Activated naive CD4-positive, alpha-beta T cell treated with anti-CD3 and anti-CD28 coated beads, Interleukin-2, amount 50 U/mL, for 24 hours (primary cell): Measurements from ENCODE around the gene FSTL3.

ENCODE experiments used
- H3K27ac Mint-ChIP-seq: one replicate; pipeline ENCODE4 v1.8.0; 2021; ENCODE audit warnings: mild to moderate bottlenecking, mixed read lengths
- H3K27me3 Mint-ChIP-seq: one replicate; pipeline ENCODE4 v1.8.0; 2021; ENCODE audit warnings: mixed read lengths
- H3K36me3 Mint-ChIP-seq: one replicate; pipeline ENCODE4 v1.8.0; 2021; ENCODE audit warnings: mixed read lengths
- H3K4me1 Mint-ChIP-seq: one replicate; pipeline ENCODE4 v1.8.0; 2021; ENCODE audit warnings: mixed read lengths
- H3K4me3 Mint-ChIP-seq: one replicate; pipeline ENCODE4 v1.8.0; 2021; ENCODE audit warnings: mild to moderate bottlenecking, mixed read lengths
- H3K9me3 Mint-ChIP-seq: one replicate; pipeline ENCODE4 v1.8.0; 2021; ENCODE audit warnings: mixed read lengths

FSTL3 gene

DNA sequence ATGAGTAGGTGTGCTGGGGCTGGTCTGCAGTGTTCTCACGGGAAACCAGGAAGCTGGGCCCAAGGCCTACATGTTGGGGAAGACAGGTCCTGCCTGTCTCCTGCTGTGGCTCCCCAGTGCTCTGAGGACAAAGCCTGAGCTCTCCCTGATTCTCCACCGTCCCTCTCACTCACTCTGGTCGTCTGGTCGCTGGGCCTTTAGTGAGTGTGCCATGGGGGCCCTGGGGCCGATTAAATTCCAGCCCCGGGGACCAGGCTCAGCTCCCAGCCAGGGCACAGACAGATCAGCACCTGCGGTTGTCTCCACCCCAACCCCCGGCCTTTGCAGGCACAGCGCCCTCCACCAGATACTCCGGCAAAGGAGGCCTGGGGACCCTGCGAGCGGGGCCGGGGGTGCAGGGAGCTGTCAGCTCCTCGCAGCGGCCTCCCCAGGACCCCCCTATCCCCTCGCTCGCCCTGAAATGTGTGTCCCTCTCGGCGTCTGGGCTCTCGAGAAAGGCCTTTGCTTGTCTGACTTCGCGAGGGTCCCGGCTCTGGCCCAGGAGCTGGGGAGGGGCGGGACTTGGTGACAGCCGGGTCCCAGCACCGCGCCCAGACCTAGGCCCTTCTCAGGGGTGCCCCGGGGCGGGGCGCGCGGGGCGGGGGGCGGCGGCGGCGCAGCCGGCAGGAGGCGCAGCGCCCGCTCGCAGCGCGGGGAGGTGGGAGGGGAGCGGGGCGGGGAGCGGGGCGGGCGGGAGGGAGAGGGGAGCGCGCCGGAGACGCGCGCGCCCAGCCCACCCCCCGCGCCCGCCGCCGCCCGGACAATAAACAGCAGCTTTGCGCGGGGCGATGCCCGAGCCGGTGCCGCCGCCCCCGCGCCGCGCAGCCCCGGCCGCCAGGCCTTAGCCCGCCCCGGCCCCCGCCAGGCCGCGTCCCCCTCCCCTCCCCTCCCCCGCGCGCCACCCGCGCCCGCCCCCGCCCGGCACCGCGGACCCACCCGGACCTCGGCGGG is 32.3 kb downstream of the FSTL3 start, which contains the start of gene PALM:
Gene PALM (plus strand): TSS at position 782 of the 990 bp plus-strand sequence. CDS start 212 bp downstream, outside the sequence.
- H3K27ac Mint-ChIP-seq = no peak within 1 kb of the TSS
- H3K27me3 Mint-ChIP-seq = peaks cover 9% of the 10 kb centered on the region
- H3K9me3 Mint-ChIP-seq = no peaks in the 10 kb centered on the region
- H3K36me3 Mint-ChIP-seq = no peaks in the 10 kb centered on the region
- H3K4me1 Mint-ChIP-seq = no peaks in the 10 kb centered on the region
- peak within 1 kb of the TSS; percentile 68 for H3K4me3 Mint-ChIP-seq

DNA sequence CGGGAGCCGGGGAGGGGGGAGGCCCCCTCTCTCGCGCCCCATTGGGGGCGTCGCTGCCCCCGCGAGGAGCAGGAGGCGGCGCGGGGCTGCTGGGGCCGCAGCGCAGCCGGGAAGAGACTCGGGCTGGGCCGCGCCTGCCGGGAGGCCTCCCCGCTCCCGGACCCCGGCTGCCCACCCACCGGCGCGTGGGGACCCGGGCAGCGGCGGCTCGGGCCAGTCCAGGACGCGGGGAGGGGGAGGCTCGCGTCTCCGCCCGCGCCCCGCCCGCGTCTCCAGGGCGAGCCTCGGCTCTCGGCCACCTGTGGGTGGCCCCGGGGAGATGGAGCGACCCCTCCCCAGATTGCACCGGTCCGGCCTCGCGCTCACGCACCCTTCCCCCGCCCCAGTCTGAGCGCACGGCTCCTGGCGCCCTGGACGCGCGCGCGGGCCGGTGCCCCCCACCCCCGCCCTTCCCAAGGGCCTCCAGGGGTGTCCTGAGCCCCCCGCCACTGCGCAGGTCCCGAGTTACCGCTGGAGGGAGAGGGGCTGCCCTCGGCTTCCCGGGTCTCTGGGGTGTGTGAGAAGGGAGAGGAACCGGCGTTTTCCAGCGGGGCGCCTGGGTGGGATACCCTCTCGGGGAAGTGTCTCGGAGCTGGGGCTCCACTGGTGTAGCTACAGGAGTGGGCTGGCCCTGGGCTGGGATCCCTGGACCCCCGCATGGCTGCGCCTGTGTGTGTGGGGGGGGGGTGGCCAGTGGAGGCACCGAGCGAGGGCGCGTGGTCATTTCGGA is 33.2 kb downstream of the FSTL3 start:
- Mint-ChIP-seq H3K4me3 (no peak overlapping the region), H3K9me3 (no peaks in the 10 kb centered on the region), H3K27ac (no peak overlapping the region), H3K27me3 (peaks cover 9% of the 10 kb centered on the region), H3K36me3 (no peaks in the 10 kb centered on the region), H3K4me1 (no peaks in the 10 kb centered on the region)

DNA sequence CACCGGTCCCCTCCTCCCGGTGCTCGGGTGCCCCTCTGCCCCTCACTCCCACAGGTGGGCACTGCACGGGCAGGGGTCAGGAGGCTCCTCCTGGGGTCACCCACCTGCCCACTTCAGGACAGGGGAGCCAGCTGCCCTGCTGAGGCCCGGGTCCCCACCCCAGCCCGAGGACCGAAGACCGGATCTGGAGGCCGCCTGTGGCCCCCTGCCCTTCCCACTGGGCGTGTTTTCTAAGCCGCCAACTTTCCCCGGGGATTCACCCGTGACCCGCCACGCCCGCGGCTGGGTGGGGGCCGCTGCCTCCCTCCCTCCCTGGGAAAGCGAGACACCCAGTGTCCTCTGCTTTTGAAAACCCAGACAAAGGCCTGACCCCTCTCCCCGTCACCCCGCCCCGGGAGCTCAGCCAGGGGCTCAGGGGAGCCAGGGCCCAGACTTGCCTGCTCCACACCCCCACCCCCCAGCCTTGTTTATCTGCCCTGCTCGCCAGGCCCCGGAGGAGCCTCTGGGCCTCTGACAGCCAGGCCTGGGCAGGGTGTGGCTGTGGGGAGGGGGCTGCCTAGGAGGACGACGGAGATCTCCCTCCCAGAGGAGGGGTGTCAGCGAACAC is 33.9 kb downstream of the FSTL3 start:
- Mint-ChIP-seq H3K4me3 (no peak overlapping the region), H3K27me3 (peaks cover 9% of the 10 kb centered on the region), H3K4me1 (no peaks in the 10 kb centered on the region), H3K9me3 (no peaks in the 10 kb centered on the region), H3K27ac (no peak overlapping the region), H3K36me3 (no peaks in the 10 kb centered on the region)

DNA sequence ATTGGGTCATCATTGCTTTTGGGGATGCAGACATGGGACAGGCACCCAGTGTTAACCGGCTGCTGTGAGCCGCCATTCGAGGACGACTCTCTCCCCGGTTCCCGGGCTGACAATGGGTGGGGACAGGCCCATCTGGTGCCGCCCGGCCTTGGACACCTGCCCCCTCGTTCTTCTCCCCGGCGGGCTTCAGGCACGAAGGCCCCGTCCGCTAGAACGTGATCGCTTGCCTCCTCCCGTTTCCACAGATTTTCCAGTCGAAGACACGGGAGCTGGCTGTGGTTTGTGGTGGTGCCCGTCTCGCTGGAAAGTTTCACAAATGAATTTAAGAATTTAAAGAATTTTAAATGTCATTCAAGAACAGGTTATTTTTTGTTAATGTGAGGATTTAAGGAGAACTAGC is 34.6 kb downstream of the FSTL3 start:
- Mint-ChIP-seq H3K4me3 (peak overlapping the region; percentile 15), H3K27ac (no peak overlapping the region), H3K9me3 (peaks cover 6% of the 10 kb centered on the region), H3K4me1 (no peaks in the 10 kb centered on the region), H3K36me3 (peaks cover 3% of the 10 kb centered on the region), H3K27me3 (peaks cover 11% of the 10 kb centered on the region)

DNA sequence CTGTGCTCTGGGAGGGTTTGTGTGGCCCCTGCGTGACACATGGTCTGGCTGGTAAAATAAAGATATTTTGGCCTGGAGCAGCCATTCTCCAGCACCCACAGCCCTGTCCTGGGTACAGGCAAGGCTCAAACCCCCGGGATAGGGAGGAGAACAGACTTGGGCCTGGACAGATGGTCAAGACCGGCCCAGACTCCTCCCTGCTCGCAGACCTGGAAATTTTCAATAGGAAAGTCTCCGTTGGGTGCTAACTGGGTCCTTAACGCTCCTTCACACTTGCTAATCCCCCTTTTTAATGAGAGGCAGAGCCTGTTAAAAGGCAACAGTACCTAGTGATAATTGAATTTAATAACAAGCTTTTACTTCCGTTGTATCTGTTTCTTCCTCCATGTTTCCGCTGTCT is 35.1 kb downstream of the FSTL3 start:
- Mint-ChIP-seq H3K27me3 (peaks cover 11% of the 10 kb centered on the region), H3K4me3 (no peak overlapping the region)

DNA sequence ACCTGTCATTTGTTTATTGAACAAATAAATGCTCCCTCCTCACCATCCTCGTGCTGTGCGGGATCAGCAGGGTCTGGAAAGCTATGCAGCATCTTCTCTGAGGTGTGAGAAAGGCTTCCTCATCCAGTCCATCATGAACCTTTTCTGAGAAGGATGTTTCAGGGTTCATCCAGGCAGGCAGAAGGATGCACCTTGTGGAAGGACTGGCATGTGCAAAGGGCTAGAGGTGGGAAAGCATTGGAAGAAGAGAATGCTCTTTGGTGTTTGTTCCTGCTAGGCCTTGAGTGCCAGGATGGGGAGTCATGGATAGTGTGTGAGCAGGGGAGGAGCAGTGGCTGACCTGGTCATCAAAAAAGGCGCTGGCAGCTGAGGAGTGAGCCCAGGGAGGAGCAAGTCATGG is 39.2 kb downstream of the FSTL3 start:
- Mint-ChIP-seq H3K4me1 (no peaks in the 10 kb centered on the region), H3K4me3 (no peak overlapping the region), H3K36me3 (peaks cover 3% of the 10 kb centered on the region), H3K9me3 (peaks cover 7% of the 10 kb centered on the region), H3K27me3 (peaks cover 12% of the 10 kb centered on the region), H3K27ac (peak overlapping the region; percentile 55)

More for the DNA sequence above, 35.1 kb downstream of the FSTL3 start:
- H3K9me3 Mint-ChIP-seq = peaks cover 7% of the 10 kb centered on the region
- no peak overlapping the region for H3K27ac Mint-ChIP-seq
- peaks cover 3% of the 10 kb centered on the region for H3K36me3 Mint-ChIP-seq
- no peaks in the 10 kb centered on the region for H3K4me1 Mint-ChIP-seq

DNA sequence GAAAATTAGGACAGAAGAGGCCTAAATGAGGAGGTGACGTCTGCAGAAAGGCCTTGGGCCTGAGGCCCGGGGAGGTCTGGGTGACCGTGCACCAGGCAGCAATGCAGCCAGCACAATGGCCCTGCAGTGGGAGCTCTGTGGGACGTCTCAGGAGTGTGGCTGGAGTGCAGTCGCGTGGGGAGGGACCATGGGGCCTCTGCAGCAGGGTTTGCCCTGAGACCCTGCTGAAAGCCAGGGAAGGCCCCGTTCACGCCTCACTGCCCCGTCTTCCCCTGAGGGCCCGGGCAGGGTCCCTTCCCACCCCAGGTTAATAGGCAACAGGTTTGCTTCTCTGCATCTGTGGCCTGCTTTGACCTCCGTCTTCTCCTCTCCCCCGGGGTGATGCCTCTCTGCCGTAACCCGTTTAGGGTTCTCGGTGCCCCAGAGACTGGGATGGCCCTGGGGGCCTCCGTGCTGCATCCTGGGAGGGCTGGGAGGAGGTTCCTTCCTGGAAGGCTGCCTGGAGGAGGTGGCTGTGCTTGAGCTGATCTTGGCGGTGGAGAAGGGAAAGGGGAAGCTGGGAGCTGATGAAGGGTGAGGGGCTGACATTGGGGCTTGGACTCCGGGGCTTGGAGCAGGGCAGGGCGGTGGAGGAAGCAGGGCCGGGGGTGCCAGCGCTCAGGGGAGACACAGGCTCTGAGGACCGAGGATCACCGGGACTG is 42.2 kb downstream of the FSTL3 start:
- Mint-ChIP-seq H3K36me3 (peaks cover 3% of the 10 kb centered on the region), H3K4me3 (no peak overlapping the region), H3K27ac (no peak overlapping the region), H3K27me3 (peaks cover 11% of the 10 kb centered on the region), H3K4me1 (no peaks in the 10 kb centered on the region), H3K9me3 (peaks cover 7% of the 10 kb centered on the region)

DNA sequence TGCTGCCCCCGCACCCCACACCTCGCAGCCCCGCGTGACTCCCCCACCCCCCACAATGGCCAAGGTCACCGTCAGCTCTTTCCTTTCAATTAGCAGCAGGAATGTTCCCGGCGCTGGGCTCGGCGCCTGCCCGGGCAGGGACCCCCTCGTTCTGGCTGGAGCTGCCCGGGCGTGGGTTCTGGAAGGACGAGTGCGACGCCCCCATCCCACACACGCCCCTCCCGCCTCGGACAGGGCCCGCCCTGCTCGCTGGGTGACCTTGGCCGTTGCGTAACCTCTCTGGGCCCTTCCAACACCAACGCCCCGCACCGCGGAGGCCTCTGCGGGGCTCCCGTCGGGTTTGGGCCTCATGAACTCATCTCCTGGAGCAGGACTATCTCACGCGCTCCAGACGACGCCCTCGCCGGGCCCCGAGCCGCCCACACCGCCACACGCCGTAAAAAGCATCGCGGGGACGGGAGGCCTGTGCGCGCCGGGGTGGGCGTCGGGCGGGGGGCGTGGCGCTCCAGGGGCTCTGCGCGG is 42.9 kb downstream of the FSTL3 start:
- H3K9me3 Mint-ChIP-seq = peaks cover 7% of the 10 kb centered on the region
- no peaks in the 10 kb centered on the region for H3K4me1 Mint-ChIP-seq
- H3K36me3 Mint-ChIP-seq = peaks cover 3% of the 10 kb centered on the region
- peaks cover 11% of the 10 kb centered on the region for H3K27me3 Mint-ChIP-seq
- no peak overlapping the region for H3K27ac Mint-ChIP-seq
- no peak overlapping the region for H3K4me3 Mint-ChIP-seq

DNA sequence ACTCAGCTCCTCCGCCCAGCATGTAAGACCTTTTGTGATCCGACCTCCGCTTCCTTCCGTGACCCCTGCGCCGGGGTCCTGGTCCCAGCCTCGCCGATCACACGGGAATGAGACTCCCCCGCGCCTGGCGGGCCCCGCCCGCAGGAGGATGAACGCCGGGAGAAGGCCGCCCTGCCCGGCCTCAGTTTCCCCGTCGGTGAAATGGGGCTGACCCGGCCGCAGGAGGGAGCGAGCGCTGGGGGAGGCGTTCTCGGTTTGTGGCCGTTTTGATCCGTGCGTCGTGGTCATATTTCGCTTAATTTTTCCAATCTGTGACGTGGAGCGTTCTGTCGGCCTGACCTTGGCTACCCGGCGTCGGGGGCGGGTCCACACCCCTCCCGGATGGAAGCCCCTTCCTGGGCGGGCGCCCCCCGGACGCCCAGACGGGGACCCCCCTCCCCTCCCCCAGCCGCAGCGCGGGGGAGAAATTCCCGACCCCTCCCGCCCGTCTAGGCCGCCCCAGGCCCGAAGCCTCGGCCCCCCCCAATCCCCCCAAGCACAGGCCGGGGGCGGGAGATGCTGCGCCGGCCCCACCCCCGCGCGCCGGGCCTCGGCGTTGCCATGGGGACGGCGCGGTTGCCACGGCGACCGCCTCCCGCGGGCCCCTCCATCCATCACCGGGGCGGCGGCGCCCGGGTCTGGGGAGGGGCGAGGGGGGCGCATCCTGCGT is 43.6 kb downstream of the FSTL3 start:
- Mint-ChIP-seq H3K27ac (no peak overlapping the region), H3K9me3 (peaks cover 7% of the 10 kb centered on the region), H3K36me3 (peaks cover 3% of the 10 kb centered on the region), H3K4me3 (no peak overlapping the region), H3K27me3 (peaks cover 11% of the 10 kb centered on the region), H3K4me1 (no peaks in the 10 kb centered on the region)

DNA sequence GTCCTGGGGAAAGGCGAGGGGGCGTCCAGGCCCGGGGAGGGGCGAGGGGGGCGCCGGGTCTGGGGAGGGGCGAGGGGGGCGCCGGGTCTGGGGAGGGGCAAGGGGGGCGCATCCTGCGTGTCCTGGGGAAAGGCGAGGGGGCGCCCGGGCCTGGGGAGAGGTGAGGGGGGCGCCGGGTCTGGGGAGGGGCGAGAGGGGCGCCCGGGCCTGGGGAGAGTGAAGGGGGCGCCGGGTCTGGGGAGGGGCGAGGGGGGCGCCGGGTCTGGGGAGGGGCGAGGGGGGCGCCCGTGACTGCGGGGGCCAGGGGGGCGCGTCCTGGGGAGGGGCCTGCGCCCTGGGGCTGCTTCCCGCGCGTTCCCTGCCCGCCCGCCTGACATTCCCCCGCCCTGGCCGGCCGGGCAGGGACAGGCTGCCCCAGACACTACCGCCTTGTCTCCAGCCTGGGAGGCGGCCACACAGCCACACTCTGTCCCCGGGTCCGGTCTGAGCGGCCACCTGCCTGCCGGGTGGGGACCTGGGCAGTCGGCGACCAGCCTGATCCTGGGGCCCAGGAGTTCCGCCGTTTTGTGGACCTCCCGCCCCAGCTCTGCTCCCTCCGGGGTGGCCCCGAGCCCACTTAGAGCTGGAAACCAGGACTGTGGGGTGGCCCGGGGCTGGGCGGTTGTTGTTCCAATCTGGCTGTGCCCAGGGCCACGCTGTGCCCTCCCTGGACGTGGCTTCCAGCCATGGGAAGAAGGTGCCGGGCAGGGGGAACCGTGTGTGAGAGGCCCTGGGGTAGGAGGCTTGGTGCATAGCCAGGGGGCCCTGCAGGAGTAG is 44.4 kb downstream of the FSTL3 start:
- H3K4me1 Mint-ChIP-seq = no peaks in the 10 kb centered on the region
- peaks cover 9% of the 10 kb centered on the region for H3K27me3 Mint-ChIP-seq
- H3K9me3 Mint-ChIP-seq = peaks cover 3% of the 10 kb centered on the region
- no peak overlapping the region for H3K4me3 Mint-ChIP-seq
- no peaks in the 10 kb centered on the region for H3K36me3 Mint-ChIP-seq
- H3K27ac Mint-ChIP-seq = no peak overlapping the region

DNA sequence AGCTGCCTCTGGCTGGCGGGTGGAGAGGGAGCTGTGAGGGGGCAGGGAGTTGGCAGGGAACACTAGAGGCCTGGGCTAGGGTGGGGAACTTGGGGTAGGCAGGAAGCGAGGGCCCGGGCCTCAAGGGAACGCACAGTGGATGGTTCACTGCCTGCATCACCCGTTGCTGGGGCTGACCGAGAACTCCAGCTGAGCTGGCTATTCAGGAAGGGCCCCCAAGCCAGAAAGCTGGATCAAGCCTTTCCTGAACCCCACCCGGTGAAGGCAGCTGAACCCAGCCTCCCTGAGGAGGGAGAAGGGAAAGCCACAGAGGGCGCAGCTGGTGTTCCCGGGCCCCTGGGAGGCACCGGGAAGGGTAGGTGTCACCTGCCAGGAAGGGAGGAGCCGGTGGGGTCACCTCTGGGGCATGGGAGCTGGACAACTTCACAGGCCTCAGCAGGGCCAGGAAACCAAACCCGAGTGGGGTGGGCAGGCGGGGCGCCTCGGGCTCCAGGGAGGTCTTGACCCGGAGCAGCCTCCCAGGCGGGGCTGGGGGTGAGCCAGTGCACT is 46.4 kb downstream of the FSTL3 start:
- no peak overlapping the region for H3K4me3 Mint-ChIP-seq
- H3K9me3 Mint-ChIP-seq = no peaks in the 10 kb centered on the region
- H3K36me3 Mint-ChIP-seq = no peaks in the 10 kb centered on the region
- peaks cover 7% of the 10 kb centered on the region for H3K27me3 Mint-ChIP-seq
- H3K4me1 Mint-ChIP-seq = no peaks in the 10 kb centered on the region
- no peak overlapping the region for H3K27ac Mint-ChIP-seq

DNA sequence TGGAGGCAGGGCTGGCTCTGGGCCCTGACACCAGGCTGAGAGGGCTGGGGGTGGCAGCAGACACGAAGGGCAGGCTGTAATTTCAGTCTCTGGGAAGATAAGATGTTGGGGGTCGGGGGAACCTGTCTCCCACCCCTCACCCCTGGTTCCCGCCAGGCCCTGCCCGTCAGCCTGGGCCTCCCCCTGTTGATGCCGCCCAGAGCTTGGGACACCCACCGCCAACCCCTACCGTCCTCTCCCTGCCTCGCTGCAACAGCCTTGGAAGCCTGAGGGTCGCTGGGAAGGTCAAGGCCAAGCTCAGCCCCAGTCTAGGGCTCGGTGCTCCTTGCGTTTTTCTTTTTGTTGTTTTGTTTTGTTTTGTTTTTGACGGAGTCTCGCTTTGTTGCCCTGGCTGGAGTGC is 47.1 kb downstream of the FSTL3 start:
- Mint-ChIP-seq H3K27me3 (peaks cover 5% of the 10 kb centered on the region), H3K27ac (no peak overlapping the region), H3K9me3 (no peaks in the 10 kb centered on the region), H3K4me1 (no peaks in the 10 kb centered on the region), H3K36me3 (no peaks in the 10 kb centered on the region), H3K4me3 (no peak overlapping the region)

DNA sequence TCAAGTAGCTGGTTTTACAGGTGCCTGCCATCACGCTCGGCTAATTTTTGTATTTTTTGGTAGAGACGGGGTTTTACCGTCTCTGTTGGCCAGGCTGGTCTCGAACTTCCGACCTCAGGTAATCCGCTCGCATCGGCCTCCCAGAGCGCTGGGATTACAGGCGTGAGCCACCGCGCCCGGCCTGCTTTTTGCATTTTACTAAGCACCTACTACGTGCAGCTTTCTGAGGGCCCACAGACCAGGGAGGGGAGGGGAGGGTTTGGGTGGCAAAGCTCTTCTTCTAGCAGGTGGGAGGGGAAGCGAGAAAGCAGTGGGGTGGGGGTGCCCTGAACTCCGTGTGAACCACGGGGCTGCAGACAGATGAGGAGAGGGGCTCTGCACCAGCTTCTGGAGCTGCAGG is 47.5 kb downstream of the FSTL3 start:
- Mint-ChIP-seq H3K9me3 (no peaks in the 10 kb centered on the region), H3K4me1 (no peaks in the 10 kb centered on the region), H3K4me3 (no peak overlapping the region), H3K27ac (peak overlapping the region; percentile 41), H3K27me3 (peaks cover 2% of the 10 kb centered on the region), H3K36me3 (no peaks in the 10 kb centered on the region)
